ENCODE measurements around the gene PTPRK. TPM values are rescaled to one million over a fixed set of nuclear protein-coding genes. Genes with fewer than 3 reads are reported as not detected.

PTPRK gene
- total and polyA plus RNA-seq, 2 of the 8 experiments (the other 6 are each of a cell fraction or from before 2014, with no cell fraction given): 11.4 to 47.3 TPM

DNA sequence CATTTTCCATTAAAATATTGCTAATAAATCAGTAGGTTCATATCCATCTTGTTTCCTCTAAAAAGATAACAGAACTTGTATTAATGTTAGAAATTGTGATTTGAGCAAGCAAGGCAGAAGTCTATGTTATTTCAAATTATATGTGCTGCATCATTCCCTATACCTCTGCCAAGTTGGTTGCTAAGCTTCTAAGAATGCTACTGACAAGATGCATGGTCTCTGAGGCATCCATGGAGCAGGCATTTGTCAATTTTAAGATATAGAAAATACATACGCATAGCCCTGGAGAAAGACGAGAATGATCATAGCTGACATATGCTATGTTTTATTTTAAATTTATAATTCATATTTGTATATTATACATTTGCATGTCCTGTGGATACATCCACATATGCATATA is 451.2 kb downstream of the PTPRK start:
- Histone ChIP-seq H3K4me3 (ENCODE audit: extremely low read depth in 1 of 4, insufficient read depth in 2 of 4, low read depth in 3 of 4, low read length in 4 of 4) (no peak overlapping the region), H2BK120ac (replicated peaks; ENCODE audit: low read depth, low read length) (no peak overlapping the region), H3K9me3 (ENCODE audit: insufficient read depth in 2 of 2, low read depth in 1 of 2, low read length in 1 of 2) (no peaks in the 10 kb centered on the region), H3K27me3 (replicated peaks in 1 of 4; ENCODE audit: control insufficient read depth in 3 of 4, extremely low read depth in 1 of 4, insufficient read depth in 3 of 4, low read length in 3 of 4) (no peaks in the 10 kb centered on the region), H3K14ac (ENCODE audit: insufficient read length) (no peak overlapping the region), H3K36me3 (ENCODE audit: control insufficient read depth in 2 of 4, insufficient read depth in 4 of 4, low read length in 3 of 4) (no peaks in the 10 kb centered on the region), H3K27ac (ENCODE audit: low read depth, low read length) (no peak overlapping the region), H3K4me1 (replicated peaks in 1 of 4; ENCODE audit: control insufficient read depth in 3 of 4, insufficient read depth in 4 of 4, low read length in 3 of 4) (peaks cover 0 to 4% (median 2%) of the 10 kb centered on the region in 4 experiments; a peak in 3 of 7 replicates), H2AFZ (ENCODE audit: low read length) (no peak overlapping the region), H2BK15ac (ENCODE audit: low read length) (no peak overlapping the region), H3K23me2 (ENCODE audit: low read depth, low read length) (no peaks in the 10 kb centered on the region), H3K18ac (ENCODE audit: extremely low read depth, low read length) (no peak overlapping the region), H3K9ac (replicated peaks in 1 of 4; ENCODE audit: extremely low read depth in 1 of 4, low read depth in 3 of 4, low read length in 3 of 4) (no peak overlapping the region), H3K23ac (ENCODE audit: insufficient read length) (no peak overlapping the region), H3K79me2 (ENCODE audit: control insufficient read depth in 1 of 2, insufficient read depth in 2 of 2, low read length in 2 of 2) (no peaks in the 10 kb centered on the region), H3K56ac (replicated peaks; ENCODE audit: insufficient read length, low read depth, low read length) (no peak overlapping the region), H3K4me2 (ENCODE audit: insufficient read depth in 1 of 2, low read depth in 2 of 2, low read length in 2 of 2) (no peak overlapping the region), H4K20me1 (replicated peaks in 1 of 2; ENCODE audit: control insufficient read depth in 1 of 2, insufficient read depth in 2 of 2, low read length in 2 of 2) (no peaks in the 10 kb centered on the region), H3K4ac (replicated peaks; ENCODE audit: insufficient read length, low read depth, low read length) (no peak overlapping the region), H4K91ac (replicated peaks; ENCODE audit: insufficient read length, low read length) (no peak overlapping the region), H4K8ac (ENCODE audit: extremely low read depth, insufficient read depth, low read length) (no peak overlapping the region), H2BK12ac (ENCODE audit: low read depth, low read length) (no peak overlapping the region), H2AK5ac (ENCODE audit: low read depth, low read length) (no peak overlapping the region), H3K79me1 (ENCODE audit: low read depth, low read length) (no peaks in the 10 kb centered on the region), H2BK20ac (ENCODE audit: low read length) (no peak overlapping the region), H4K5ac (ENCODE audit: insufficient read length, low read depth, low read length) (no peak overlapping the region), H2BK5ac (ENCODE audit: low read depth, low read length) (no peak overlapping the region)
- 86% methylated on average over 2 of the region's 2 CpGs; no CpG with 5 or more reads in 1 of the 2 experiments for WGBS, 2 experiments (ENCODE audit: extremely low coverage in 1 of 2, insufficient coverage in 1 of 2, insufficient read length in 1 of 2, insufficient replicate concordance in 2 of 2, low coverage in 1 of 2, low lambda C conversion rate in 2 of 2, missing lambda C conversion rate in 1 of 2)
- TF ChIP-seq TAF1 (IDR thresholded peaks at IDR 0.05; ENCODE audit: low read depth, low read length) (no peak), KDM4A (IDR thresholded peaks at IDR 0.05; ENCODE audit: low read depth, low read length, severe bottlenecking) (no peak), POU5F1 (IDR thresholded peaks at IDR 0.05; ENCODE audit: low read depth, low read length) (no peak), RXRA (IDR thresholded peaks at IDR 0.05; ENCODE audit: insufficient read depth, low read depth, low read length) (no peak), JUND (IDR thresholded peaks at IDR 0.05; ENCODE audit: low read length) (no peak), CEBPB (IDR thresholded peaks at IDR 0.05; ENCODE audit: low read depth, low read length) (no peak), KDM1A (IDR thresholded peaks at IDR 0.05; ENCODE audit: borderline replicate concordance, low read length) (no peak), BACH1 (IDR thresholded peaks at IDR 0.05; ENCODE audit: low read length) (no peak), POLR2A (IDR thresholded peaks at IDR 0.05; ENCODE audit: control extremely low read depth in 1 of 2, low read depth in 2 of 2, low read length in 2 of 2) (no peak), RAD21 (IDR thresholded peaks at IDR 0.05 in 1 of 2, conservative IDR thresholded peaks at IDR 0.05 in 1 of 2; ENCODE audit: low read depth in 2 of 2, low read length in 2 of 2) (no peak), TBP (IDR thresholded peaks at IDR 0.05; ENCODE audit: low read depth, low read length) (no peak), SRF (IDR thresholded peaks at IDR 0.05; ENCODE audit: low read depth, low read length) (no peak), CHD2 (IDR thresholded peaks at IDR 0.05; ENCODE audit: low read length) (no peak)
- FAIRE-seq (no peak), DNase-seq (ENCODE audit: low read depth in 1 of 2, low spot score in 2 of 2) (no peak)
- POLR2A ChIA-PET (ENCODE audit: partially characterized antibody): no interaction called here
- CTCF ChIA-PET (ENCODE audit: partially characterized antibody): no interaction called here
